Measurements from ENCODE around the gene STK11.

STK11 gene

GRCh38 chr19:1205114-1206099 is at the start of gene STK11:
Gene STK11 (plus strand): TSS chr19:1205778. CDS start chr19:1206914, 1,136 bp downstream.
- peak; percentile 99 for DNase-seq (ENCODE audit: low read depth)

GRCh38 chr19:1156305-1156801 is 49.2 kb upstream of the STK11 start:
- no peak for DNase-seq (ENCODE audit: low read depth)

- no peak for DNase-seq (ENCODE audit: low read depth)
Observed at GRCh38 chr19:1156830-1157615, 48.6 kb upstream of the STK11 start.

GRCh38 chr19:1157931-1158884 is 47.4 kb upstream of the STK11 start:
- DNase-seq (ENCODE audit: low read depth) = no peak

- no peak for DNase-seq (ENCODE audit: low read depth)
Observed at GRCh38 chr19:1158885-1159448, 46.6 kb upstream of the STK11 start.

- DNase-seq (ENCODE audit: low read depth) = no peak
Observed at GRCh38 chr19:1159864-1160595, 45.5 kb upstream of the STK11 start.

GRCh38 chr19:1161716-1162115 is 43.9 kb upstream of the STK11 start:
- no peak for DNase-seq (ENCODE audit: low read depth)

GRCh38 chr19:1162404-1163282 is 42.9 kb upstream of the STK11 start:
- DNase-seq (ENCODE audit: low read depth) = no peak

GRCh38 chr19:1163283-1163933 is 42.2 kb upstream of the STK11 start:
- no peak for DNase-seq (ENCODE audit: low read depth)

GRCh38 chr19:1163934-1164683 is 41.5 kb upstream of the STK11 start:
- DNase-seq (ENCODE audit: low read depth) = no peak

- no peak for DNase-seq (ENCODE audit: low read depth)
Observed at GRCh38 chr19:1164684-1165531, 40.7 kb upstream of the STK11 start.

- DNase-seq (ENCODE audit: low read depth) = no peak
Observed at GRCh38 chr19:1166872-1167573, 38.6 kb upstream of the STK11 start.

GRCh38 chr19:1167687-1168571 is 37.6 kb upstream of the STK11 start:
- DNase-seq (ENCODE audit: low read depth) = no peak

GRCh38 chr19:1168572-1169410 is 36.8 kb upstream of the STK11 start:
- DNase-seq (ENCODE audit: low read depth) = no peak

GRCh38 chr19:1169411-1169791 is 36.2 kb upstream of the STK11 start:
- DNase-seq (ENCODE audit: low read depth) = no peak
